Activated T-helper 1 cell treated with anti-CD3 and anti-CD28 coated beads, Interleukin-12 subunit alpha, Interleukin-12 subunit beta, Interleukin-2, Interleukin-4 antibody, amounts not matched to agents 30 ng/mL and 10 ng/mL and 1 ng/mL, durations not matched to agents 14 hours and 24 hours and 36 hours (primary cell): ENCODE results near the gene C2orf81. TPM values are rescaled to one million over a fixed set of nuclear protein-coding genes. Genes with fewer than 3 reads are reported as not detected.

Source experiments
- DNase-seq: peaks from one replicate; pipeline ENCODE4 v3.0.0; 2021; ENCODE audit warnings: low spot score
- H3K27ac Mint-ChIP-seq: one replicate; pipeline ENCODE4 v1.8.0; 2021; ENCODE audit warnings: mild to moderate bottlenecking, mixed read lengths
- H3K27me3 Mint-ChIP-seq: one replicate; pipeline ENCODE4 v1.8.0; 2022; ENCODE audit warnings: mild to moderate bottlenecking, moderate library complexity, mixed read lengths; ENCODE audit not compliant: insufficient read depth
- H3K36me3 Mint-ChIP-seq: one replicate; pipeline ENCODE4 v1.8.0; 2021; ENCODE audit warnings: low read depth, mixed read lengths
- H3K4me1 Mint-ChIP-seq: one replicate; pipeline ENCODE4 v1.8.0; 2021; ENCODE audit warnings: low read depth, mixed read lengths
- H3K4me3 Mint-ChIP-seq: one replicate; pipeline ENCODE4 v1.8.0; 2021; ENCODE audit warnings: mild to moderate bottlenecking, moderate library complexity, mixed read lengths
- H3K9me3 Mint-ChIP-seq: one replicate; pipeline ENCODE4 v1.8.0; 2021; ENCODE audit warnings: mixed read lengths
- intact Hi-C: fragments of 100-400 bp; cut with micrococcal nuclease; formaldehyde crosslinking; loops from one replicate; pipeline ENCODE4 v1.15.1; 2024
- total RNA-seq: library from RNA; stranded (reverse); gene quantifications from 2 replicates; pipeline ENCODE4 v1.2.3, GENCODE V29; 2022

C2orf81 gene
- total RNA-seq, 1 donor from 2014 or later = 1.9 TPM

- Mint-ChIP-seq H3K27ac (no peak overlapping the region), H3K4me3 (no peak overlapping the region), H3K27me3 (no peaks in the 10 kb centered on the region), H3K36me3 (peaks cover 42% of the 10 kb centered on the region), H3K9me3 (no peaks in the 10 kb centered on the region), H3K4me1 (no peaks in the 10 kb centered on the region)
- intact Hi-C loops = no loop called here
- no peak for DNase-seq
These were observed 52.9 kb downstream of the C2orf81 start for GRCh38 chr2:74368499-74368898.

DNA sequence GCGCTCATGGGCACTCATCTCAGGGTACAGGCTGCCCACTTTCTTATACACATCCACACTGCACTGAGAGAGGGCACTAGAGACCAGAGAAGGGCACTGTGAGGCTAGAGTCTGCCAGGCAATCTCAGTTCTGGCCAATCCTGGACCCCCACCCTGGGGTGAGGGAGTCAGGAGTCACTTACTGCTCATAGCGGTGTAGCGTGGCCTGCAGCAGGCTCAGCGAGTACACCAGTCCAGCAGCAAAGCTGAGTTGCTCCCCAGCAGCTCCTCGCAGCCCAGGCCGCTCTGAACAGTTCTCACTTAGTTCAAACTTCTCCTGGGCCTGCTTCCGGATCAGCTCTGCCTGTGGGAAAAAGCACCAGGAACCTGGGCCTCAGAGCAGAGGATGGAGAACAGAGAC is 53.6 kb downstream of the C2orf81 start:
- Mint-ChIP-seq H3K4me1 (no peaks in the 10 kb centered on the region), H3K27ac (no peak overlapping the region), H3K9me3 (no peaks in the 10 kb centered on the region), H3K4me3 (no peak overlapping the region), H3K36me3 (peaks cover 43% of the 10 kb centered on the region), H3K27me3 (no peaks in the 10 kb centered on the region)
- no peak for DNase-seq
- intact Hi-C loops = no loop called here

GRCh38 chr2:74366036-74366435 is 55.4 kb downstream of the C2orf81 start:
- intact Hi-C loops = no loop called here
- no peak for DNase-seq
- Mint-ChIP-seq H3K9me3 (no peaks in the 10 kb centered on the region), H3K36me3 (peaks cover 49% of the 10 kb centered on the region), H3K27ac (no peak overlapping the region), H3K4me1 (no peaks in the 10 kb centered on the region), H3K4me3 (no peak overlapping the region), H3K27me3 (no peaks in the 10 kb centered on the region)

DNA sequence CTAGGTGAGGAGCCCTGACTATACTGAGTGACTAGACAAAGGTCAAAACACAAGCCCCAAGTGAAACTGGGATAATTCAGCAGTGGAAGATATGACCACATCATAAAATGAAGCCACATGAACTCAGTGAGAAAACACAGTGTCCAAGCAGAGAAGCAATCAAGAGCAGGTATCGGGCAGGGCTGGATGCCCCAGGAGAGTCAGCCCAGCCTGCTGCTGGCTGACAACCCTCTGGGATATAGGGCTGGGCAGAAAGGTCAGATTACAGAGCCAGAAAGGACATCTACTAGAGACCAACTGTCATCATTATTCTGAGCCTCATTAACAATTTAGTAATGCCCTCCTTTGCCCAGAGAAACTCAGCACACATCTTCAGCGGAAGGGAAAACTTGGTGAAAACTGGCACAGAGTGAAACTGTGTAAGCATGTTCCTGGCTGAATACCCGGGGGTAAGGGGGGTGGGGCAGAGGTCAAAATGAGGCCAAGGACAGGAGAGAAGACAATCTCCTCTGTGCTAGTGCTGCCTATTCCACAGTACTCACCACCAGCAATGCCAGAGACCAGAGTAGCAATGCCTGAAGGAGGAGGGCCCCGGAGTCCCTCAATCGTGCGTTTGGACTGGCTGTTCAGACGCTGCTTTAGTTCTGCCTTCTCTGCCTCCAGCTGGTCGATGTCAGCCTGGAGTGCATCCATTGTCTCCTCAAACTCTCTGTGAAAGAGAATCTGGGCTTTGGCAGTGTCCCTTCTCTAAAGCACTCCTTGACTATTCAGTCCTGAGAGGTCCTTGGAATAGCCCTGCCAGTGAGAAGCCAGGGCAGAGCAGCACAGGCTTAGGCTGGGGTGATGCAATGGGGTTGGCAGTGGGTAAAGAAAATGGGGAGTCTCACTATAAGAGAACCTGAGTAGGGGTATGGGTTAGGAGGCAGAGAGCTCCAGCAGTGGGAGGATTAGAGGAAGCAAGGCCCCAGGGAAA is 56.6 kb downstream of the C2orf81 start:
- Mint-ChIP-seq H3K27ac (no peak overlapping the region), H3K36me3 (peaks cover 44% of the 10 kb centered on the region), H3K27me3 (no peaks in the 10 kb centered on the region)

More for the DNA sequence above, 56.6 kb downstream of the C2orf81 start:
- DNase-seq = no peak
- no peak overlapping the region for H3K4me3 Mint-ChIP-seq
- no peaks in the 10 kb centered on the region for H3K9me3 Mint-ChIP-seq
- intact Hi-C loops = no loop called here
- no peaks in the 10 kb centered on the region for H3K4me1 Mint-ChIP-seq

Other genes starting within 250 kb of the C2orf81 start
- 207 and 221 TPM in 2 replicates for gene MOB1A, start 242.7 kb downstream of the C2orf81 start, total RNA-seq
- gene MTHFD2, start 223.0 kb downstream of the C2orf81 start, total RNA-seq = 437 and 457 TPM in 2 replicates
- 0.47 and 0.71 TPM in 2 replicates for gene SLC4A5, start 78.2 kb downstream of the C2orf81 start, total RNA-seq
- gene DCTN1, start 41.3 kb downstream of the C2orf81 start, total RNA-seq = 83.0 and 84.0 TPM in 2 replicates
- gene WDR54, start 111 bp upstream of the C2orf81 start, total RNA-seq = 56.4 and 58.6 TPM in 2 replicates
- 4.0 and 4.2 TPM in 2 replicates for gene RTKN, start 20.3 kb upstream of the C2orf81 start, total RNA-seq
- gene INO80B, start 33.5 kb upstream of the C2orf81 start, total RNA-seq = 67.8 and 70.0 TPM in 2 replicates
- 32.6 and 35.3 TPM in 2 replicates for gene WBP1, start 36.8 kb upstream of the C2orf81 start, total RNA-seq
- gene MOGS, start 43.8 kb upstream of the C2orf81 start, total RNA-seq = 87.7 and 88.6 TPM in 2 replicates
- gene MRPL53, start 51.1 kb upstream of the C2orf81 start, total RNA-seq = 118 and 124 TPM in 2 replicates
- gene CCDC142, start 61.4 kb upstream of the C2orf81 start, total RNA-seq = 30.4 and 36.3 TPM in 2 replicates
- 30.2 and 32.2 TPM in 2 replicates for gene TTC31, start 61.5 kb upstream of the C2orf81 start, total RNA-seq
- 0.54 and 1.1 TPM in 2 replicates for gene LBX2, start 78.0 kb upstream of the C2orf81 start, total RNA-seq
- 41.9 and 45.0 TPM in 2 replicates for gene PCGF1, start 86.1 kb upstream of the C2orf81 start, total RNA-seq
- 1.2 and 1.5 TPM in 2 replicates for gene TLX2, start 92.8 kb upstream of the C2orf81 start, total RNA-seq
- gene DQX1, start 104.6 kb upstream of the C2orf81 start, total RNA-seq = 0.65 and 0.86 TPM in 2 replicates
- gene AUP1, start 108.1 kb upstream of the C2orf81 start, total RNA-seq = 178 and 187 TPM in 2 replicates
- gene HTRA2, start 108.3 kb upstream of the C2orf81 start, total RNA-seq = 57.0 and 57.3 TPM in 2 replicates
- gene LOXL3, start 132.3 kb upstream of the C2orf81 start, total RNA-seq = 1.9 and 2.0 TPM in 2 replicates
- gene DOK1, start 133.1 kb upstream of the C2orf81 start, total RNA-seq = 37.2 and 40.8 TPM in 2 replicates
- 0.10 TPM in 1 of 2 replicates, not detected in the other for gene M1AP, start 226.7 kb upstream of the C2orf81 start, total RNA-seq
- gene SEMA4F, start 232.6 kb upstream of the C2orf81 start, total RNA-seq = 2.4 and 3.2 TPM in 2 replicates